Jurkat, Clone E6-1 (cell line): ENCODE data around the gene SCT.

Experiments used
- DNase-seq: peaks from one replicate; pipeline ENCODE4 v3.0.0-alpha.2; 2011; ENCODE audit warnings: low read depth, low spot score
- H3K4me3 ChIP-seq: 2 replicates; pipeline ENCODE4 v1.5.1; 2011; ENCODE audit warnings: mild to moderate bottlenecking, low read length, control low read depth, moderate library complexity

The SCT gene

DNA sequence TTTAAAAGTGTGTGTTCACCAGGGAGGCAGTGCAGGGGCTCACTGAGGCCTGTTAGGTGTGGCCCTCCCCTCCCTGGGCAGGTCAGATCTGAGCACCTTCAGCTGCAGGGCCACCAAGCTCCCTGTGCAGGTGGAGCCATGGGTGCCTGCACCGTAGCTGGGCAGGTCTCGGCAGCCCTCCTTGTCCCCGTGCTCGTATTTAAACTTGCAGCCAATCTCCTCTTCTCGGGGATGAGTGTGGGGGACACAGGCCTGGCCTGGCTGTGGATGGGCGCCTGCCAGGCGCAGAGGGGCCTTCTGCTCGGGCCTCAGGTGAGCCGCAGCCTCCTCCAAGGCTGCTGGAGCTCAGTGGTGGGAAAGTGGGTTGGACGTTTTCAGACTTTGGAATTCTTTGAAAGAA lies 31.6 kb downstream of the SCT start:
- no peak for DNase-seq
- H3K4me3 ChIP-seq: no peak overlapping the region

DNA sequence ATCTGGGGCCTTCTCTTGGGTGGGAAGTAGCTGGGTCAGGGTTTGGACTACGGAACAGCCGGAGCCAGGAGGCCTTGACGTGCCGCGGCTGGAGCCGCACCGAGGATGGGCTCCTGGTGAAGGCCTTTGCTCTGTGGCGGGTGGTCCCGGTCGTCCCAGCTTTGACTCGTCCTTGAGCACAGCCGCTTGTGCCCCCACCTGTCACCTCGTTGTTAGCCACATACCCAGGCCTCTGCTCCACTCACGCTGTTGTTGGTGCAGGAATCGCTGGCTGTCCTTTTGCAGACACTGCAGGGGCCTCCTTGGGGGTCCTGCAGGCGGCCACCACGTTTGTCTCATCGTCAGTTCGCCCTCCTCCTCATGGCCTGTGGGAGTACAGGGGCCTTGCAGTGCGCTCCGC lies 33.6 kb downstream of the SCT start:
- no peak for DNase-seq
- no peak overlapping the region for H3K4me3 ChIP-seq

GRCh38 chr11:592918-593317 lies 34.1 kb downstream of the SCT start:
- H3K4me3 ChIP-seq: no peak overlapping the region
- DNase-seq: no peak

DNA sequence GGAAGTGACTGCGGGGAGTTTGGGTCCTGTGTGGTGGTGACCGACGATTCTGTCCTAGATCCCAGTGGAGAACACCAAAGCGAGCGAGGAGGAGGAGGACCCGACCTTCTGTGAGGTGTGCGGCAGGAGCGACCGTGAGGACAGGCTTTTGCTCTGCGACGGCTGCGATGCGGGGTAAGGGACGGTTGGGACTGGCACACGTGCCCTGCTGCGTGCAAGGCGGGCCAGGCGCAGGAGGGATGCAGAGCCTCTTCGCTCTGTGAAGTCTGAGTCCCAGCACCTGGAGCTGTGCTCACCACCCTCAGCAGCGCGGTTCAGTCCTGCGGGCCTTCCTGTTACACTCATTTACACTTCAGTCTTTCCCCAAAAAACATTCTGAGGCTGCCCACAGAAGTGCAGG lies 34.5 kb downstream of the SCT start:
- no peak overlapping the region for H3K4me3 ChIP-seq
- DNase-seq: no peak

DNA sequence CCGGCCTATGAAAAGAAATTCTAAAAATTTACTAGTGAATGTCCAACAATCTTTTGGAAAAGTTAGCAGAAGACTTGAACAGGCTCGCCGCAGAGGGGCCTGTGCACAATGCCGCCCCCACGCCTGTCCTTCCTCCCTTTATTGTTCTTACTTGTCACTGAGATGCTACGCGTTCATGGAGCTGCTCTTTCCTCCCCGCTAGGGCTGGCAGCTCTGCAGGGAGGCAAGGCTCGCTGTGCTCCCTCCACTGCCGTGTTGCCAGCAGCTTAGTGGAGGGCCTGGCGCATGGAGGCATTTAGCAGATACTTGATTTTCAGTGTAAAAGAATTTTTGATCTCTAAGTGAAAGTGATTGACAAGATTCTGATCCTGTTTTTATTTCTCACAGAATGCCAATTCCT lies 36.0 kb downstream of the SCT start:
- H3K4me3 ChIP-seq: no peak overlapping the region
- DNase-seq: no peak

- DNase-seq: no peak
- no peak overlapping the region for H3K4me3 ChIP-seq
Observed at GRCh38 chr11:589798-590197, 37.2 kb downstream of the SCT start.

DNA sequence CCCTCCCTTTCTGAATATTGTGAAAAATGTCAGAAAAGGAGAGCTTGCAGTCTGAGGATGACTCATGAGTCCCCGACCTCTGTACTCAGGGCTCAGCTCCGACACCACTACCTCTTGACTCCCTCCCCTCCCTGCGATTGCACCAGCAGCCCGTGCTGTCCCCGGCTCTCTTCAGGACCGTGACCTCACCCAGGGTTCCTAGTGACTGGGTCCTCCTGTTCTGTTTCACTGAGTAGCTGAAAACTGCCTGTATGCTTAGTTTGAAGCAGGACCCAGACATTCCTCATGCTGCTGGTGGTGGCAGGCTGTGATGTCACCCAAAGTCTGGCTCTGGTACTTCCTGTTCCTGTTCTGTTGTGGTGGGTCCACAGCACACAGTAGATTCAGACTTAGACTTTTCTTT lies 39.0 kb downstream of the SCT start:
- H3K4me3 ChIP-seq: no peak overlapping the region
- DNase-seq: no peak

- no peak for DNase-seq
- H3K4me3 ChIP-seq: no peak overlapping the region
Observed at GRCh38 chr11:587546-587945, 39.4 kb downstream of the SCT start.

DNA sequence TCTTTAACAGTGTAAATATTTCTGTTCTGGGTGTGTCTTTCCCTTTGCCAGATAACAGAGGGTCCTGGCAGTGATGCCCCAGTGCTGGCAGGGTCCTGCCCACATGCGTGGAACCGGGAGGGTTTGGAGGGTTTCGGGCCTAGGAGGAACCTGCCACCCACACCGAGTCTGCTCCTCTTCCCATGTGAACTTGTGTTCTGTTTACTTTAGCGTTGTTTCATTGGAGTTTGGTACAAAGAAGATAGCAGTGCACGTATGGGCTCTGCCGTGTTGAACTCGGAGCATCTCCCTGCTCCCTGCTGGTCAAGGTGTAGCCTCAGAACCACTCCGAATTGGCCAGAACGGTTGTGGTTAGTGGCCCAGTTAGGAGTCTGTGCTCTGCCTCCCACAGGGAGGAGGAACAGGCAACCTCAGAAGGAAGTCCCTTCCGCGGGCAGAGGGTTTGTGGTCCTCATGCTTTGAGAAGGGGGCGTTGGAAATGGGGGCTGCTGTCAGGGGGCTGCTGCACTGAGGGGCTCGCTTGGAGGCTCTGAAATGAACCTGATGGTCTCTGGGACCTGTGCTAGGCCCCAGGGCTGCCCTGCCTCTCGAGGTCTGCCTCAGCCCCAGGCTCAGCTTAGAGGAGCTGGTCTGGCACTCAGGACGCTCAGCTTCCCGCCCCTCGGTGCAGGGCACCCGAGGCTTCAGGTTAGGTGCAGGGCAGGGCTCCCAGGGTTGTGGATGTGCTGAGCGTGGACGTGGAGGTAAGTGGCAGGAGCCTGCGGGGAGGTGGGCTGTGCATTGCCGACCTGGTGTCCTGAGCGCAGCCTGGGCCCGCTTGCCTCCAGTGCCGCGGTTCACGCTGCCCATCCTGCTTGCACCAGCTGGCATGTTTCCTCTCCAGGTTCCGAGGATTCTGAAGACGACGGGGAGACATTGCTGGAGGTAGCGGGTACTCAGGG lies 40.3 kb downstream of the SCT start:
- DNase-seq: no peak
- no peak overlapping the region for H3K4me3 ChIP-seq

DNA sequence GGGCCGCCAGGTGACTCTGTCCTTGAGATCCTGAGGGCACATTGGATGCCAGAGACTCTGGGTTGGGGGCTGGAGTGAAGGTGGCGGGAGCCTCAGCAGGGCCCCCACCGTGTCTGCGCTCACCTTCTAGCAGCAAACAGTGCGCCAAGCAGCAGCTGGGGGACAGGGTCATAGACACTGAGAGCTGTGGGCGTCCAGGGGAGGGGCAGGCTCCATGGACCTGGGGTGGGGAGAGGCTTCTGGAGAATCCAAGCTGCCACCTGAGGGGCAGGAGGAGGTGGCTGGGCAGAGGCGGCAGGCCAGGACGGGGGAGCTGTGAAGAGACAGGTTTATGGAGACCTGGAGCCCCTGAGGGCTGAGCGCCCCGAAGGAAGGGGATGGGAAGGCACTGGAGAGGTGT lies 42.7 kb downstream of the SCT start:
- H3K4me3 ChIP-seq: no peak overlapping the region

DNA sequence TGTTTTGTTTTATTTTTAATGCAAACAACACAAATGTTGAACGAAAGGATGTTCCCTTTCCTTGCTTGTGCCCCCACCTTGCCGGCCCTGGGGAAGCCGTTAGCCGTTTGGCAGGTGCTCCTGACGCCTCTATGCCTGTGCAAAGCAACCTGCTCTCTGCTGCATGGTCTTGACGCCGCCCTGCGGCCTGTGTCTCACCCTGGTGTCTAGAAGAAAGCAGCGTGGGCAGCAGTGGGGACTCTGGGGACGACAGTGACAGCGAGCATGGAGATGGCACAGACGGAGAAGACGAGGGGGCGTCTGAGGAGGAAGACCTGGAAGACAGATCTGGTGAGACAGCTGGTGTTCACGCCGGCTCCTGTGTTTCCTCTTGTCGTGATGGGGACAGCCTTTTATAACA lies 45.2 kb downstream of the SCT start:
- no peak overlapping the region for H3K4me3 ChIP-seq
- no peak for DNase-seq

More for the DNA sequence above, 42.7 kb downstream of the SCT start:
- no peak for DNase-seq

DNA sequence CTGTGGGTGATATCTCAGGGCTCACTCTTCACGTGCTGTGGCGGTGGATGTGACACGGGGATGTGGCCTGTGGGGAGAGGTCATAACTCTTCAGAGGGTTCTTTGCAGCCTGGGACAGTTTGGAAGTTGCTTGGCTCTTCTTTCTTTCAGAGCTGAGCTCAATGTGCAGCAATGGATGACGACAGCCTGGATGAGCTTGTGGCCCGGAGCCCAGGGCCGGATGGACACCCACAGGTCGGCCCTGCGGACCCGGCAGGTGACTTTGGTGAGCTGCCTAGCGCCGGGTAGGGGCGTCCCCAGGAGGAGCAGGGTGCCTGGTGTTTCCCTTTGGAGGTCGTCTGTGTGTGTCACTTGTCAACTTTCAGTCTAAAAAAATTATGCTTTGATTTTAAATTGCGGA lies 45.6 kb downstream of the SCT start:
- H3K4me3 ChIP-seq: no peak overlapping the region
- no peak for DNase-seq

DNA sequence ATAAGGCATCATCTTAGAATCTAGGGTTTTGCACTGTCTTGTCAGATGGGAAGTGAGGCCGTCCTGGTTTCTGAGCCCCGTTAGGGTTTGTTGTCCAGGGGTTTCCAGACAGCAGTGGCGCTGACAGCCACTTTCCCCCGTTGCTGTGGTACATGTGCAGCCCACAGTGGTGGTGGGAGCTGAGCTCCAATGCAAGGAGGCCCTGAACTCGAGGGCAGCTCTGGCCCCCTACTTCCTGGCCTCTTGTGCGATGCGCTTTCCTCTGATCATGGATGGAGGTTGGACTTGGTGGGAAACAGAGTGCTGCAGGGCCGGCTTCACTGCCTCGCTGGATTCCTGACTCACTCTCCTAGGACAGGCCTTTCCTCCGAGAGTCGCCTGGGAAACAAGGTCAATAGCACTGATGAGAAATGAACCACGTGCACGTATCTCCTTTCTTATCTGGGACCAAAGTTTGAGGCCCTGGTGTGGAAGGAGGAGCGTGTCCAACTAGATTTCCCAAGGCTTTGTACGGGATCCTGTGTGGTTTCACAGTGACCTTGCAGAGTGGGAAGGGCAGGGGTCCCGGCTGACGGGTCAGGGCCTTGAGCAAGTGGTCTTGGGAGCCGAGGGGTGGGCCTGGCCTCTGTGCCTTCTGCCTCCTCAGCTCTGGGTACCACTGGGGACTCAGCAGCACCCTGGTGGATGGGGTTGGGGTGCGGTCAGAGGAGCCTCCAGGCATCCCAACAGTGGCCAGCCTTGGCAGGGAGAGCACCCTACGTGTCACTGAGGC lies 47.0 kb downstream of the SCT start:
- no peak for DNase-seq
- H3K4me3 ChIP-seq: no peak overlapping the region

GRCh38 chr11:578276-579035 lies 48.5 kb downstream of the SCT start:
- peak; percentile 51 for DNase-seq
- H3K4me3 ChIP-seq: peak overlapping the region; percentile 96

- DNase-seq: no peak
Observed at GRCh38 chr11:577611-577894, 49.4 kb downstream of the SCT start.

GRCh38 chr11:576811-577610 lies 50.0 kb downstream of the SCT start:
- peak overlapping the region; percentile 96 for H3K4me3 ChIP-seq
- no peak for DNase-seq

More at GRCh38 chr11:577611-577894, 49.4 kb downstream of the SCT start:
- H3K4me3 ChIP-seq: peak overlapping the region; percentile 96
